Tibial nerve (tissue), 4 donors: Measurements from ENCODE around the gene TGM2. TPM values are rescaled to one million over a fixed set of nuclear protein-coding genes. Genes with fewer than 3 reads are reported as not detected.

Experiments used
- DNase-seq, 2 donors: peaks; one replicate each; pipeline ENCODE4 v3.0.0-alpha.2; 2019; ENCODE audit warnings: low spot score in 2 of 2
- H3K27ac ChIP-seq, 4 donors: fragments of 200-600 bp; sonication (generic) in 3 of 4; one replicate each; pipeline ENCODE4 v1.5.1; 2017 to 2019; ENCODE audit warnings: mild to moderate bottlenecking in 1 of 4
- H3K27me3 ChIP-seq, 2 donors: fragments of 200-600 bp; sonication (generic) in 1 of 2; one replicate each; pipeline versions ENCODE4 v1.5.1 to v1.6.0; 2017 to 2019
- H3K36me3 ChIP-seq, 3 donors: fragments of 200-600 bp; sonication (generic); one replicate each; pipeline ENCODE4 v1.5.1; 2018 to 2019
- H3K4me1 ChIP-seq, 4 donors: fragments of 200-600 bp; sonication (generic) in 3 of 4; one replicate each; pipeline ENCODE4 v1.5.1; 2017 to 2019
- H3K4me3 ChIP-seq, 4 donors: fragments of 200-600 bp; sonication (generic) in 3 of 4; one replicate each; pipeline ENCODE4 v1.5.1; 2017 to 2019; ENCODE audit warnings: mild to moderate bottlenecking in 1 of 4, moderate library complexity in 1 of 4
- H3K9me3 ChIP-seq, 4 donors: fragments of 200-600 bp; sonication (generic) in 3 of 4; one replicate each; pipeline ENCODE4 v1.5.1; 2017 to 2019
- EP300 ChIP-seq, 2 donors: sonication (generic); formaldehyde crosslinking; IDR thresholded peaks; one replicate each; pipeline ENCODE4 v1.6.1; 2017; ENCODE audit warnings: antibody characterized with exemption in 2 of 2, mild to moderate bottlenecking in 1 of 2
- POLR2A ChIP-seq, 2 donors: fragments of 450-650 bp; IDR thresholded peaks; one replicate each; pipeline ENCODE4 v1.6.1; 2017; ENCODE audit warnings: antibody characterized with exemption in 2 of 2, mild to moderate bottlenecking in 2 of 2, moderate library complexity in 2 of 2
- WGBS, 2 donors: methylation state at CpG; one replicate each; pipeline ENCODE4 v1.1.5; 2018; 5-methylcytosine and 5-hydroxymethylcytosine counted together
- total RNA-seq, 4 donors: library from RNA; depleted of rRNA; stranded (reverse); fragments of >200 nt; gene quantifications; one replicate each; pipeline ENCODE4 v1.1.0, GENCODE V29; 2016
- TF ChIP-seq, protein P1 (sequence below), 5 experiments: fragments of 200-600 bp in 3 of 5; fragments of 450-650 bp in 2 of 5; sonication (generic) in 3 of 5; IDR thresholded peaks; one replicate each; pipeline ENCODE4 v1.5.1; 2016 to 2019; ENCODE audit warnings: antibody characterized with exemption in 5 of 5, mild to moderate bottlenecking in 3 of 5, moderate library complexity in 2 of 5

TGM2 gene
- 10 to 100 TPM; 17.0 to 87.6 (median 55.8) TPM for total RNA-seq

DNA sequence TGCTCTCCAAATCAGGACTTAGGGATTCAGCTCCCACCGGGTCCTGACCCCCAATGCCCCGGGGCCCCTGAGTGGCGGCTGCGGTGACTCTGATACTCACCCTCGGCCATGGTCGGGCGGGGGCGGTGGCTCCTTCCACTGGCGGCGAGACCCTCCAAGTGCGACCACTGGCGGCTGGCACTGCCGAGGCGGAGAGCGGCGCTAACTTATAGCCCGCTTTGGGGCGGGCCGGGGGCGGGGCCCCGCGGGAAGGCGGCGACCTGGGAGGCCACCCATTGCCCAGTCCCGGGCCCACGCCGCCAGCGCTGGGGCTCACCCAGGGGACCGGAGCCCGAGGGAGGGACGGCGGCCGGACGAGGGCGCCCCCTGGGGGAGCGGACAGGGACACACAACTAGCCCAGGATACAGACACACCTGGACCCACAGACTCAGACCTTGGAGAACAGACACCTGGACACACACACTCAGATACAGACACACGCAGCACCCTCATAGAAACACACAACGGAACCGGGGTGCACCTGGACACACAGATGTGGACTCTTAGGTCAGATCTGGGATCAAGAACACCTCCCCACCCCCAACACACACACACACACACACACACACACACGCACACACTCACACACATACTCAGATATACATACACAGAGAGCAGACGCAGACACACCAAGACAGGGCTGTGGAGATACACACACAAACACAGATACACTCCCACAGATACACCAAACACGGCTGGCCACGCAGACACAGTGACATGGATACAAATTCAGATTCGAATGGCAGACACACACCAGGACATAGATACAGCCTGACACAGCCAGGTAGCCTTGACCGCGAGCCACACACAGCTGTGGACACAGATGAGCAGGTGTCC is at the start of gene TGM2:
TSS of gene TGM2 (minus strand) at position 182 of the 877 bp plus-strand sequence. CDS start at position 110, 72 bp downstream.
- Histone ChIP-seq H3K4me1 (peaks cover 0 to 36% (median 3%) of the 10 kb centered on the region in 4 donors), H3K27ac (peak within 1 kb of the TSS in 2 of 4 donors; percentile 18 to 27), H3K27me3 (no peaks in the 10 kb centered on the region), H3K9me3 (no peaks in the 10 kb centered on the region), H3K4me3 (peak within 1 kb of the TSS; percentile 13 to 46 (median 32)), H3K36me3 (no peaks in the 10 kb centered on the region)
- 15 to 22% methylated on average over 31 to 40 of the region's 46 CpGs for WGBS, 2 donors
- DNase-seq, result no peak
- TF ChIP-seq, protein P1, sequence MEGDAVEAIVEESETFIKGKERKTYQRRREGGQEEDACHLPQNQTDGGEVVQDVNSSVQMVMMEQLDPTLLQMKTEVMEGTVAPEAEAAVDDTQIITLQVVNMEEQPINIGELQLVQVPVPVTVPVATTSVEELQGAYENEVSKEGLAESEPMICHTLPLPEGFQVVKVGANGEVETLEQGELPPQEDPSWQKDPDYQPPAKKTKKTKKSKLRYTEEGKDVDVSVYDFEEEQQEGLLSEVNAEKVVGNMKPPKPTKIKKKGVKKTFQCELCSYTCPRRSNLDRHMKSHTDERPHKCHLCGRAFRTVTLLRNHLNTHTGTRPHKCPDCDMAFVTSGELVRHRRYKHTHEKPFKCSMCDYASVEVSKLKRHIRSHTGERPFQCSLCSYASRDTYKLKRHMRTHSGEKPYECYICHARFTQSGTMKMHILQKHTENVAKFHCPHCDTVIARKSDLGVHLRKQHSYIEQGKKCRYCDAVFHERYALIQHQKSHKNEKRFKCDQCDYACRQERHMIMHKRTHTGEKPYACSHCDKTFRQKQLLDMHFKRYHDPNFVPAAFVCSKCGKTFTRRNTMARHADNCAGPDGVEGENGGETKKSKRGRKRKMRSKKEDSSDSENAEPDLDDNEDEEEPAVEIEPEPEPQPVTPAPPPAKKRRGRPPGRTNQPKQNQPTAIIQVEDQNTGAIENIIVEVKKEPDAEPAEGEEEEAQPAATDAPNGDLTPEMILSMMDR (IDR thresholded peaks at IDR 0.05), result peak; percentile 78 to 90 (median 79)
- no peak for TF ChIP-seq EP300 (IDR thresholded peaks at IDR 0.05)
- TF ChIP-seq POLR2A (IDR thresholded peaks at IDR 0.05), result no peak

DNA sequence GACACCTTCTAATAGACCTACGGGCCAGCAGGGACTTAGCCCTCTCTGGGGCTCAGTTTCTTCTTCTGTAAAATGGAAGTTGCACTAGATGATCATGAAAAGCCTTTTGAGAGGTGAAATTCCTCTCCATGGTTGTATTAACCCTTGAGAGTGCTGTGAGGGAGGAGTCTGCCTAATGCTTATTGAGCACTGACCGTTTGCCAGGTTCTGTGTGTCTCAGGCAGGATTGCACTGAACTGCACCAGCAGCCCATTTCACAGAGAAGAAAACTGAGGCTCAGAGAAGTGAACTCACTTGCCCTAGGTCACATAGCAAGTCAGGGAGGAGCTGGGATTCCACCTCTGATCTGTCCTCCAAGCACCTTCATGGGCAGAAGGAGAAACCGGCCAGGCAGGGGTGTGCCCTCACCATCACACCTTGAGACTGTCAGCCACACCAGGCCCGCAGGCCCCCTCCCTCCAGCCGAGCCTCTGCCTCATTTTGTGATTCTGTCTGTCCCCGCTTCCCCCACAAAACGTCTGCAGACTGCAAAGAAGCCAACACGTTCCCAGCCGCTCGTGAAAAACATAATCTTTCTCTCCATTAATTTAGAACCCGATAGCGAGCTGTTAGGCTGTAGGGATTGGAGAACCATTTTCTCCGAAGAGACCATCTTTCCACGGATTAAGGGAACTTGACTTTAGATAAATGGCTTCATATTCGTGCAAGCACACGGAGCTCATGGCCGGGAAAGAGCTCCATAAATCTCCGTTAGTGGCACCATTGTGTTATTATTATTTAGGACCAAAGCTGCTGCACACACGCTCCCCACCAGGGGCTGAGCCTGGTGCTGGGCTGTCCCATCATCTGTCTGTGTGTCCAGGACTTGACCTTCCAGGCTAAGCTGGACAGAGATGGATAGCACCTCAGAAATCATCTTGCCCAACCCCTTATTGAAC is 49.5 kb upstream of the TGM2 start:
- TF ChIP-seq EP300 (IDR thresholded peaks at IDR 0.05), result no peak
- TF ChIP-seq, protein P1 (IDR thresholded peaks at IDR 0.05), result no peak
- TF ChIP-seq POLR2A (IDR thresholded peaks at IDR 0.05), result no peak
- peaks cover 0 to 25% (median 0%) of the 10 kb centered on the region in 4 donors for H3K4me1 ChIP-seq
- no peak for DNase-seq
- H3K27me3 ChIP-seq, result no peaks in the 10 kb centered on the region
- peaks cover 0 to 36% (median 0%) of the 10 kb centered on the region in 3 donors for H3K36me3 ChIP-seq
- 71 to 78% methylated on average over 19 of the region's 19 CpGs for WGBS, 2 donors
- no peak overlapping the region for H3K27ac ChIP-seq
- H3K9me3 ChIP-seq, result no peaks in the 10 kb centered on the region
- H3K4me3 ChIP-seq, result no peak overlapping the region

DNA sequence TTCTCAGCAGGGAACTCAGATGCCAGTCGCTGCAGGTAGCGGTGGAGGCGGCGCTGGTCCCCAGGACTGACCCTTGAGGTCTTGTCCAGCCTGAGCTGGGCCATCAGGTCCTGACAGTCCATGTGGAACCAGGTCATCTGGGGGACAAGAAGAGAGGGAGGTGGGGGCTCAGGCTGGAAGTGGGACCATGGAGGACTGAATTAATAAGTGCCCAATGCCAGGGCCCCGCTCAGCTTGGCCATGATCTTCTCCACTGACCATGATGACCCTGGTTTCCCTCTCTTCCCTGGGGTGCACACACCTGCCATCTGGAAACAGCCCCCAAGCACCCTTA is 48.5 kb upstream of the TGM2 start:
- no peak for DNase-seq
- no peak for TF ChIP-seq EP300 (IDR thresholded peaks at IDR 0.05)

DNA sequence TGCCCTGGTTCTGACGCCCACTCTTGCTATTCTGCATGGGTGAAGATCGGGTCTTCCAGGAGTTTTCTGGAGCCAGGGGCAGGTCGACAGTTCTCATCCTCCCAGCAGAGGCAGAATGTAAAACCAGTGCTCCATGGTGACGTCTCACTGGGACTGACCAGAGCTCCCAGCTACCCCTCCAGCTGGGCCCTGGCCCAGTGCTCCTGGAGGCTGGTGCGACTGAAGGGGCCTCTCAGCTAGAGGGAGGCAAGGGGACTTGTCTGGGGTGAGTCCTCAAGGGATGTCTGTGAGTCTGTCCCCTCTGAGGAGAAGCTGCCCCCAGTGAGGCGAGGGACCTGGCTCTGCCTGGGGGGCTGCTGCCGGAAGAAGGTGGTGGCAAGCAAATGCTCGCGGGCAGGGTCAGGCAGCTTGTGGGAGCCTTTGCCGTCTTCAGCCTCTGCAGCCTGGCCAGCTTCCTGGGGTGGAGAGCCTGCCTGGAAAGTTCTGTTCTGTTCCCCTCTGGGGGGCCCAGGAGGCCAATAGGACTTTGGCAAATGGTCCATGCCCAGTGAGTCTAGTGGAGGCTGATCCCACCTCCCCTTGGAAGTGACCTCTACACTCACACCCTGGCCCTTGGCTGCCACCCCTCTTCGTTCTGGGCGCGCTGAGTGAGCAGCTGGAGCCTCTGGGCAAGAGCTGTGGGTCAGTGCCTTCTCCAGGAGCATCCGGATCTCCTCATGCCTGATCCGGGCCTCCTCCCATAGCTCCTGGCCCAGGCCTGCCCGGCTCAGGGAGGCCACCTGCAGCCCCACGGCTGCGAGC is 47.9 kb upstream of the TGM2 start:
- TF ChIP-seq EP300 (IDR thresholded peaks at IDR 0.05) (no peak), POLR2A (IDR thresholded peaks at IDR 0.05) (no peak)
- TF ChIP-seq, protein P1 (IDR thresholded peaks at IDR 0.05), result no peak
- peaks cover 0 to 19% (median 0%) of the 10 kb centered on the region in 4 donors for H3K4me1 ChIP-seq
- peak overlapping the region in 1 of 4 donors; percentile 31 for H3K27ac ChIP-seq
- 48 to 54% methylated on average over 16 to 18 of the region's 18 CpGs for WGBS, 2 donors
- no peak overlapping the region for H3K4me3 ChIP-seq
- H3K9me3 ChIP-seq, result no peaks in the 10 kb centered on the region
- DNase-seq, result no peak
- H3K27me3 ChIP-seq, result no peaks in the 10 kb centered on the region
- H3K36me3 ChIP-seq, result peaks cover 0 to 25% (median 0%) of the 10 kb centered on the region in 3 donors

More for the DNA sequence above, 48.5 kb upstream of the TGM2 start:
- Histone ChIP-seq H3K4me3 (no peak overlapping the region), H3K36me3 (peaks cover 0 to 27% (median 0%) of the 10 kb centered on the region in 3 donors), H3K4me1 (peaks cover 0 to 24% (median 0%) of the 10 kb centered on the region in 4 donors), H3K9me3 (no peaks in the 10 kb centered on the region), H3K27ac (peak overlapping the region in 1 of 4 donors; percentile 31), H3K27me3 (no peaks in the 10 kb centered on the region)
- 86 to 97% methylated on average over 5 of the region's 5 CpGs for WGBS, 2 donors
